Measurements from ENCODE around the gene STARD3. TPM values are rescaled to one million over a fixed set of nuclear protein-coding genes. Genes with fewer than 3 reads are reported as not detected.

STARD3 gene
- total RNA-seq, 1 experiment from 2014 or later: 46.0 TPM

DNA sequence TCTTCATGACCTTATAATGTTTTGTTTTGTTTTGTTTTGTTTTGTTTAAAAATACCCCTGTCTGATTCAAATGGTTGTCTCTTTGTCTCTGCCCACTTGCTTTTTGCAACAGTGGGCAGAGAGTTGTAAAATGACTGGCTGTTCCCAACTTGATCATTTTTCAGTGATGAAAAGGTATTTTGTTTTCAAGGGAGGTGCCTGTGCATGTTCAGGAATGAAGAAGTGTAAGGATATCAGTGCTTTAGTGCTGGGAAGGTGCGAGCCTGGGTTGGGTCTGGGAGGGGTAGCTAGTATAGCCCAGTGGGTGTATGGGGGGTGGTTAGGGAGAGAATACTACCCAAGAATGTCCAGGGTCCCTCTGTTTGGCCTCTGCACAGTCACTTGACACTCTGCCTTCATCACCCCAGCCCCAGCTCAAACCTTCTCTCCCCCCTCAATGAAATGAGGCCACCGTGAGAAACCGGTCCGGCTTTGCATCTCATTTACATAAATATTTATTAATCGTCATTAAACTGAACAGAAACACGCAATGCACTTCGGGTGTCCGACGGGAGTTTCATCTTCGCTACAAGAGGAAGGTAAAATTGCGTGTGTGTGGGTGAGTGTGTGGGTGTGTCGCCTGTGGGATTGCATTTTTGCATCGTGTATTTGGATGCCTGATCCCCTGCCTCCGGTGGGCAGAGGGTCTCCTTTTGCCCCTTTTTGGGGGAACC, 33.5 kb upstream of the STARD3 start:
- DNase-seq (ENCODE audit: low read depth): no peak

DNA sequence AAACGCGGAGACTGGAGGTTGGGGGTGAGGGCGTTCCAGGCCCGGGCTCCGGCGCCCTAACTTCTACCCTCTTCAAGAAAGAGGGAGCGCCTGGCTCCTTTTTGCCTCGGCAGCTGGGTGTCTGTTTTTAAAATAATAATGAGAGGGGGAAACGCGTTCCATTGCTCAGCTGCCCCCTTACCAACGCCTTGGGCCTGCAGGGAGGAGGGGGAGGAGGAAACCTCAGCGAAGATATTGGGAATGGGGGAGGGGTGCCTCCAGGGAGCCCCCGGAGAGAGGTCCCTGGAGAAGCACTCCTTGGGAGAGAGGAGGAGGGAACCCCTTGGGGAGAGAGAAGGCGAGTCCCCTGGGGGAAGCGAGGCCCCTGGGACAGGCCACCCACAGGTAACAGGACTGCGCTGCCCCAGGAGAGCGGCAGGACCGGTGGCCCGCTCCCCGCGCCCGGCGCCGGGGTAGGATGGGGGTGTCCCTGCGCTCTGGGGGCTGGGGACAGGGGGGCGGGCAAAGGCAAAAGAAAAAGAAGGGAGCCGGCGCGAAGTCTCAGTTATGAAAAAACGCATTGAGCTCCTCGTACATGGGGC, 31.9 kb upstream of the STARD3 start:
- DNase-seq (ENCODE audit: low read depth): no peak

DNA sequence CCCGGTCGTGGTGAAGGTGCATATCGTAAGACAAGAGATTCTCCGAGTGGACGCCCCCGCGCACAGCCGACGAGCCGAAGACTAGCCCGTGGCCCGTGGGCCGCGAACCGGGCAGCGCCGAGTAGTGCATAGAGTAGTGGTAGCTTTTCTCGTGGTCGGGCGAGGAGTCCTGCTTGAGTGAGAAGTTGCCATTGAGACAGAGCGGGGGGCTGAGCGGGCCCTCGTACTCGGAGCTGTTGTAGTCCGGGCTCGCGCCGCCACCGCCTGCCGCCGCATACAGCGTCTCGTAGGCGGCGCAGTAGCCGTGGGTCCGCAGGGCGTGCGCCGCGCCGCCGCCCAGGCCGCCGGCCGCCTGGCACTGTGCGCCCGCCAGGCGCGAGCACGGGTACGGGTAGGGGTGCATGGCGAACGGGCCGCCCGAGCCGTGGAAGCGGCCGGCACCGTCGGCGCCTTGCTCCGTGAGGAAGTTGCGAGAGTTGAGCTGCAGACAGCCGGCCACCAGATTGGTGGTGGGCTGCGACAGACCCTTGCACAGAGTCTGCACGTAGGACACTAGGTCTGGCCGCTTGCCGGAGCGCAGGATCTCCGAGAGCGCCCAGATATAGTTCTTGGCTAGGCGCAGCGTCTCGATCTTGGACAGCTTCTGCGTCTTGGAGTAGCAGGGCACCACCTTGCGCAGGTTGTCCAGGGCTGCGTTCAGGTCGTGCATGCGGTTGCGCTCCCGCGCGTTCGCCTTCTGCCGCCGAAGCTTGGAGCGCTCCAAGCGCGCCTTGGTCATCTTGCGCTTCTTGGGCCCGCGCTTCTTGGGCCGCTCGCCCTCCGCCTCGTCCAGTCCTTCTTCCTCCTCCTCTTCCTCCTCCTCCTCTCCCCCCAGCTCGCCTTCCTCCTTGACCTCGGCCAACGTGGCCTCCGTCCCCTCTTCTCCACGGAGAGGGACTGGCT, 31.2 kb upstream of the STARD3 start:
- DNase-seq (ENCODE audit: low read depth): peak; percentile 14

DNA sequence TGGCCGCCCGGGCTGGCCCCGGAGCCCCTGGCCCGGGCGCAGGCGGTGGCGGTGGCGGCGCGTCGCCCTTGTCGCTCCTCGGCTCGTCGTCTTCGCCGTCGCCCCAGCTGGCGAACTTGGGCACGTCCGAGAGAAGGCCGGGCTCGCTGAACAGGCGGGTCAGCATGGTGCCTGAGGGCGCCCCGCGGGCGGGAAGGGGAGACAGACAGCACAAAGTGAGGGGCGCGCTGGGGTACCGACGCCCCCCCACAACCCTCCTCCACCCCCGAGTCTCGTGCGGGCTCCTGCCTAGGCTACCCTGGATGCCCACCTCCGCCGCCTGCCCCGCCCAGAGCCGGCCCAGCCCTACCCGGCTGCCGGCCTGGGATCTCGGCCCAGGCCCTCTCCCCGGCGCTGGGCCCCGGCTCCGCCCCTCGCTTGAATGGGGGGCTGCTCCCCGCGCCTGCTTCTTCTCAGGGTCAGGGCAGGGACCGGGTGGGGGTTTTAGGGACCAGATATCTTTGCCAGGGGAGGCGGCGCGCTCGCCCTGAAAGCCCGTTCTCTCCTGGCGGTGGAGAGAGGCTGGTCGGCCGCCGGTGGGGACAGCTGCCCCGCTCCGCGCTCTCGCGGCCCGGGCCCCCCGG, 30.4 kb upstream of the STARD3 start:
- no peak for DNase-seq (ENCODE audit: low read depth)

DNA sequence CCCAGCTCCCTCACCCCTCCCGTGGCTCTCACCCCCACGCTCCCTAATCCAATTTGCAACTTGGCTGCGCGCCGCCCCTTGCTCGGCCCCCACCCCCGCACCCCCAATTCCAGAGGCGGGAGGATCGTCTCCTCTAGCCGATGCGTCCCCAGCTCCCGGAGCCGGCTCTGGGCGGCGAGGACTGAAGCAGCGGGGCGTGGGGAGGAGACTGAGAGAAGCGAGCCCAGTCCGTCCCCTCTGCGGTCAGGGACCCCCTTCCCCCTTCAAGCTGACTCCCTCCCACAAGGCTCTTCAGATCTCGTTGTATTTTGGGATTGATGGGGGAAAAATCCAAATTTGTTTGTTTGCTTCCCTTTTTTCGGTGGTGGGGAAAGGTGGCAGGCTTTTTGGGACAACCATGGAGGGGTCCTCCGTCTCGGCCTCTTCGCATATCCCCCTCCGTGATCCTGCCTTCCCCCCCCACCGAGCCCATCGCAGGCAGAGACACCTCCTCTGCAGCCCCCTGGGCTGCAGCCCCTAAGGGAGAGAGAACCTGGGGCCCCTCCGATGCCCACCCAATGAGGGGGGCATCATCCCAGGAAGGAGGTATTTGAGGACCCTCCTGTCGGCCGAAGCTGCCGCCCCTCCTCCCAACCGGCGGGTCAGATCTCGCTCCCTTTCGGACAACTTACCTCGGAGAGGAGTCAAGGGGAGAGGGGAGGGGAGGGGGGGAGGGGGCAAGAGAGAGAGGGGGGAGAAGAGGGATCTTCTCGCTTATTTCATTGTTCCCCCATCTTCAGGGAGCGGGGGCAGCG, 29.7 kb upstream of the STARD3 start:
- DNase-seq (ENCODE audit: low read depth): no peak

DNA sequence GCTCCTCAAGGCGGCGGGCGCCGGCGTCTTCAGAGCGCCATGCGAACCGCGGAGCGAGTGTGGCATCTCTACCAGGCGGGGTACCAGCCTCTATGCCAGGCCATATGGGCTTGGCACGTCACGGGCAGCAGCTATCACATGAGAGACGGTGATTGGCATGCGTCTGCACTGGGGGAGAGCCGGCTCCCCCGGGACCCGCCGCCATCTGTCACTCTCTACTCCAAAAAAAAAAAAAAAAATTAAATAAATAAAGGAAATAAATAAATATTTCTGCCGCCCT, 29.2 kb upstream of the STARD3 start, which contains the start of gene NEUROD2:
TSS of gene NEUROD2 (minus strand) at position 70 of the 280 bp plus-strand sequence. CDS start 1,321 bp downstream, outside the sequence.
- no peak for DNase-seq (ENCODE audit: low read depth)

DNA sequence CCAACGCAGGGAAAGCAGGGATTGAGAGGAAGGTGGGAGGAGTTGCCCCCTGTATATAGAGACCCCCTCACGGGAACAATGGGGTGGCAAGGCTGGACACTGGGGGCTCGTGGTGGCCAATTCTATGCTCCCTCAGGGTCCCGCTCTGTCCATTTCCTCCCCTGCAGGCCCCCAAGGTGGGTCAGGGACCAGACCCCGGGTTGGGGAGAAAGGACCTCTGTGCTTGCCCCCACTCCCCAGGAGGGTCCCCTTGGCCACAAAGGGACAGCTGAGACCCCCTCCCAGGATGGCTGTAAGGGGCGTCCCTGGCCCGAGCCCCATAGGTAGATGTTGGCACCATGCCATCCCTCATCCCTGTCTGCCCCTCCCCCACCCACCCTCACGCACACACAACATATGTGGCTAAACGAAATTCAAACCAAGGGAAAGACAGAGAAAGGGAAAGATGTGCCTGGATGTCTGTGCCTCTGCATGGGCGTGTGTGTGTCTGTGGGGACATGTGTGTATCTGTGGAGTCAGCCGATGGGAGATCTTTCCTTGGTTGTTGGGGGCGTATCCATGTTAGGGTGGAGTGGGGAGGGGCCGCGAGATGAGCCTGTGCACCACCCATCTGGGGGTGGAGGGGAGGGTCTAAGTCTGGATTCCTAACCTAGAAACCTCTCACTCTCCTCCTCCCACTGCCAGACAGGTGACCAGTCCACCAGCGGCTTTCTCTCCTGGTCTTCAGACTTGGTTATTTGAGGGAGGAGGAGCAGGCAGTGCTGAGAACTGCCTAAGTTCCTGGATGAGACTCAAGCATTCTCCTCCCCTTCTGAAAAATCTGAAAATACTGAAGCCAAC, 28.6 kb upstream of the STARD3 start:
- no peak for DNase-seq (ENCODE audit: low read depth)

DNA sequence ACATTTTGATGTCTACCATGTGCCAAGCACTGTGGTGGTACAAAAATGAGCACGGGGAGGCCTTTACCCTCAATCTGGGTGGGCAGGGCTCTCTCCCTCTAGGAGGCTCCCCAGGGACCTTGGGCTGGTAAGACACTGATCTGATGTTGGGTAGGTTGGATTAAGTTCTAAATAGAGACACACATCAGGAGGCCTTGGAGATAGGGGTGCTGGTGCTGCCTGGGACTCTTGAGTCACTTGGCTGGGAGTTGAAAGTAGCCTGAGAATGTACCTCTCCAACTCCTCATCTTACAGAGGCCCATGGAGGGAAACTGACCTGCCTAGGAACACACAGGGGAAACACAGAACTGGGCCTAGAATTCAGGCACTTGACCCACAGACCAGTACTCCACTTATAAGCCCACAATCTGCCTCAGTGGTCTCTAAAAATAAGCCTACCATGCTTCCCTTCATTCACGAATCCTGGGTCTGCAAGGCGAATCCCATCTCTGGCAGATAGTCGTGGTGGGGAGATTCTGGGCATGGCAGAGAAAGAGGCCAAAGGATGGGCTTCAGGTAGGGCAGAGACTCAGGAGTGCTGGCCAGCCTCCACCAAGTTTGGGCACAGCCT, 27.4 kb upstream of the STARD3 start:
- DNase-seq (ENCODE audit: low read depth): no peak

DNA sequence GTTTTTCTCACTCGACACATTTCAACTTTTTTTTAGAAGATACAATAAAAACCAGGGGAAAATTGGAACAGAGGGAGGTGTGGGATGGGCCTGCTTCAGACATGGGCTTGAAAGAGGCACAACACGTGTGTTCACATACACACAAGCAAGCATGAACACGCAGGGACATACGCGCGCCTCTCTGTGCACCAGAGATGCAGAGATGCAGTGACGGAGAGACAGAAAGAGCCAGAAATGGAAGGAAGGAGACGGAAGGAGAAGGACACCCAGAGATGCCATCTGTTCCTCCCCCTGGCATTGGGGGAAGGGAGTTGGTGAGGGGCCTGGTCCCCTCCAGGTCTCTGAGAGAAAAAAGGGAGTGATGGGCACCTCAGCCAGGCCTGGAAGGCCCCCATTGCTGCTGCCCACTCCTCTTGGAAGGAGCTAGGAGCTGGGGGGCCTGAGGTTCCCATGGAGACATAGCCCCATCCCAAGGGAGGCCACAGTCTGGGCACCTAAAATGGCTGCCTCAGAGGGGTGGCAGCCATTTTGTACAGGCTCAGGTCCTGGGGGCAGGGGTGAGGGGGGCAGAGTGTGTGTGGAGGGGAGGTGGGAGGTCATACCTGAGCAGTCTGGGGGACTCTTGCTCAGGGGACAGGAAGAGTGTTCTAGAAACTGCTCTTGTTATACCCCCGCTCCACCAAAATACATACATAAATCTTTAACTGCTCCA, 25.4 kb upstream of the STARD3 start:
- DNase-seq (ENCODE audit: low read depth): no peak

DNA sequence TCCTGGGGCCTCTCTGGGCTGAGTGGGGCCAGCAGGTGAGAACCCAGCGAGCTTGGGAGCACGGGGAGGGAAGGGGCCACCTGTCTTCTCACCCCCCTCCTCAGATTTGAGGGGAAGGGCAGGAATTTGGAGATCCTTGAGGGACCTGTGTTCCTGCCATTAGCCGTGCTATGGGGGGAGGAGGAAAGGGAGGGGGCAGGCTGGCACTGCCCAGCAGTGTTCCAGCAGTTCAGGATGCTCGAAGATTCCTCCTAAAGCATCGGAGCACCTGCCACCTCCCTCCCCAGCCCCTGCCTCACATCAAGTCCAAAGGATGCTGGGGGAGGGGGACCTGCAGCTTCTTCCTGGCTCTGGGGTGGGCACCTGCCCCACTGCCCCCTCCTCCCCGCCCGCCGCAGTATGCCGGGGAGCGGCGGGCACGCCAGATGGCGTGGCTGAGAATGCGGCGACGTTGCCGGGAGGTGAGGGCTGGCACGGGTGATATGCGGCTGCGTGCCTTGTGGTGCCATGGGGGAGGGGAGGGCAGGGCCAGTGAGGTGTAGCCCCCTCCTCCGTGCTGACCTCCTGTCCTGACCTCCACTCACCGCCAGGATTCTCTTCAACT, 24.6 kb upstream of the STARD3 start:
- DNase-seq (ENCODE audit: low read depth): no peak

DNA sequence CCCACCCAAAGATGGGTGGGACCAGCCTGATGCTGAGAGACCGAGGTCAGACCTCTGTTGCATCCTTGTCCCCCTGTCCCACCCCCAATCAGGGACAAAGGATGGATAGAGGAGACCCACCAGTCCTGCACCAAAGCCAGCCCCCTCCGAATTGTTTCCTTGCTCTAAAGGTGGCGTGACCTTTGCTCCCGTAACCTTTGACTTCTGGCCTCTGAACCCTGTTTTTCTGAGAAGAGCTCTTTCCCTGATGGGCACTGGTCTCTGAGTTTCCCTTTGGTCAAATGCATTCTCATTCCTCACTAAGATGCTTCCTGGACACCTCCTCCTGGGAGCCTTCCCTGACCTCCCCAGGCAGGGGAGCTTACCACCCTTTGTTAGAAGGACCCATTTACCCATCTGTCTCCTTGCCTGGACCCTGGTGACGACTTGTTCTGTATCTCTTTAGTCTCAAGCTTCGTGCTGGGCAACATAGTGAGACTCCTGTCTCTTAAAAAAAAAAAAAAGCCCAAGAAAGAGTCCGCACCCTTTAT, 23.9 kb upstream of the STARD3 start:
- DNase-seq (ENCODE audit: low read depth): no peak

DNA sequence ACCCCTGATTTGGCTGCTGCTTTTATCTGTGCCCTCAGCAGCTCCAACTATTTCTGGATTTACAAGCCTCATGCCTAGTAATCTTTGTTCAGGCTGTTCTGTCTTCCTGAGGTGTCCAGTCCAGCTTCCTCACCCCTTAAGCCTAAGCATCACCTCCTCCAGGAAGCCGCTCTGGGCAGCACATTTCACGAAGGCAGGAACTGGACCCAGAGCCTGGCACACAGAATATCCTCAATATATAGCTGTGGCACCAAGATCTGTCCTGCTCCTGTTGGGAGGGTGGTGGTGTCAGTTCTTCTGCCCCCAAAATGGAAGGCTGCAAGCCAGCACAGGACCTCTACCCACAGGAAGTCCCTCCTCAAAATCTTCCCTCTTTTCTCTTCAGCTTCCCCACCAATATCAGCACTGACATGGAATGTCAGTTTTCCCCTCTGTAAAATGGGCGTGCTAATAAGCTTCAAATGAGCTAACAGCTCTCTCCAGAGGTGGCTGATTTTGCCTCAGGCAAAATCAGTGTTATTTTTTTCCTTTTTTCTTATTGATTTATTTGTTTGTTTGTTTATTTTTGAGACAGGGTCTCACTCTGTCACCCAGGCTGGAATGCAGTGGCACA, 22.3 kb upstream of the STARD3 start:
- DNase-seq (ENCODE audit: low read depth): no peak

DNA sequence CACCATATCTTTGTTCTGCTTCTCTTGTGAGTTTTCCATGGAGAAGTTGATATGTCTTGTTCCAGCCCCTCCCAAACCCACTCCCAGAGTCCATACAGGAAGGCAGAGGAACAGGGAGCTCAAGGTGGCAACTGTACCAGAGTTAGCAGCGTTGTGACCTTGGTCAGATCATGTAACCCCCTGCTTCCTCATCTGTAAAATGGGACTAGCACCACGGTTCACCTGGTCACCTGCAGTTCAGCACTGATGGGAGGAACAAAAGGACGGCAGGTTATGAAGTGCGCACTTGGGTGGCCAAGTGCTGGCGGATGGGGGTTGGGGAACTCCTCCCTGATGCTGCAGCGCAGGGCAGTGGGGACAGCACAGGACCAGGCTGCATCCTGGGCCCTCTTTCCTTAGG, 21.5 kb upstream of the STARD3 start:
- no peak for DNase-seq (ENCODE audit: low read depth)

DNA sequence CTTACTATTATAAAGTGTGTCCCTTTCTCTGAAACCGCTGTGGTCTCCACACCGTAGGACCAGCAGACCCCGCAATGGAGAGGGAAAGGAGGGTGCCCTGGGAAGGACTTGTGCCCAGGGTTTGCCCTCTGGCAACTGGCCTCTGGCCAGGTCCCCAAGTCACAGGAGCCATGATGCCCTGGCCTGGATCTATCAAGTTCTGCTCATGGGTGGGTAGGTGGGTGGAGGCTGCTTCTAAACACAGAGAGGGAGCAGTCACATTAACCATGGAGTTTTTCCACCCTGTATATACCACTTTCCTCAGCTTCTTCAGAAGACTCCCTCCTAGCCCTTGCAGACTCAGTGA, 19.9 kb upstream of the STARD3 start:
- no peak for DNase-seq (ENCODE audit: low read depth)

DNA sequence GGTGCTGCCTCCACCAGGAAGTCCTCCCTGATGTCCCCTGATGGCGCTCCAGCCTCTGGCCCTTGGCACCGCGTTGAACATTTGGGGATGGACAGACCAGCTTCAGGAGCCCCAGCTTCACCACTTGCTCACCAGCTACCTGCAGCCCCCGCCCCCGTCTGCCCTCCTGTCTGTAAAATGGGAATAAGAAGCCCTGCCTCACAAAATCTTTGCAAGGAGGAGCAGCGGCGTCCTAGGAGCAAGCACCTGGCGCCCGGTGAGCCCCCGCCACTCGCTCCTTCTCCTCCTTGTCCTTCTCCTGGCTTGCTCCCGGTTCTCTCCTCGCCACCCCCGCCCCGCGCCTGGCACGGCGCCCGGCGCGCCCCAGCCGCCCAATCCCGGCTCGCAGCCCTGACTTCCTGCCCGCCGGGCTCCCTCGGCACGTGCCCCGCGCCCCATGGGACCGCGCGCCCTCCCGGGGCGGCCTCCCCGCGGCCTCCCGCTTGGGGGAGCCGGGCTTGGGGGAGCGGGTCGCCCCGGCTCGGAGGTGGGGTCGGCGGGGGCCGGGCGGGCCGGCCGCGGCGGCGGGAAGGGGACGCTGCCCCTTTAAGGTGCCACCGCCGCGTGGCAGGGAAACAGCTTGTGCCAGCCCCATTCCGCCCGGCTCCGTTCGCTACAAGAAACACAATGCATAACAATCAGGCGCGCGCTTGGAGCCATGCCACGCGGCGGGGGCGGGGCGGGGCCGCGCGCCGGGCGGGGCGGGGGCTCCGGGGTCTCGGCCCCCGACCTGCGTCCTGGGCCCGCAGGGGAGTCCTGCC, 19.3 kb upstream of the STARD3 start:
- peak; percentile 62 for DNase-seq (ENCODE audit: low read depth)

DNA sequence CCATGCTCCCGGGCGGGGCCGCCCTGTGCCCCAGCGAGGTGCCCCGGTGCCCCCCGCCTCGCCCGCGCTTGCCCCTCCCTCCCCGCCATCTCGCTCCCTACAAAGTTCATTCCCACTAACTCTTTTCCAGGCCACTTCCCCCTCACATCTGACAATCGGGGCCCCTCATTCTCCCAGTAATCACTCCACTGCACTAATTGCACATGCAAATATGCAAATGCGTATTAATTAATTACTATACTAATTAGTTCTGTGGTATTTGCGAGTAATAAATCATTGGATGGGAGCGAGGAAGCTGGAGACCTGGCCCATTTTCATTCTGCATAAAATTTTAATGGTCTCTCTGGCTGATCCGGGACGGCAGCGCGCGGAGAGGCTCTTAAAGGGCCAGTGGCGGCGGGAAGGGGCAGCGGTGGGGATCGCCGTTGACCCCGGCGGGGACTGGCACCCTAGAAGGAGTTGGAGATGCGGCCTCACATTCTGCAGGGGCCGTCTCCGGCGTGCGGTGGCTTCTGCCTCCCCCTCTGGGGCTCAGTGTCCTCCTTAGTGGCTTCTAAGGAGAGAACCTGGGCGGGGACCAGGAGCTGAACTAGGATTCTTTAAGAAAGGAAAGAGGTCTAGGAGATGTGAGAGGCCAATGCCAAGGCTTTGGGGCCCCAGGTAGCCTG, 18.6 kb upstream of the STARD3 start:
- peak; percentile 37 for DNase-seq (ENCODE audit: low read depth)
